BE2C (cell line): ENCODE data around the gene KIAA1217.

ENCODE experiments used
- DNase-seq: peaks from one replicate; pipeline ENCODE4 v3.0.0-alpha.2; 2020
- H3K27me3 ChIP-seq: fragments of 250-450 bp; sonication (Bioruptor Pico); 2 replicates; pipeline ENCODE4 v1.5.1; 2020; ENCODE audit warnings: mild to moderate bottlenecking
- H3K36me3 ChIP-seq: fragments of 250-450 bp; sonication (Bioruptor Pico); 2 replicates; pipeline ENCODE4 v1.5.1; 2020; ENCODE audit warnings: mild to moderate bottlenecking
- H3K4me1 ChIP-seq: fragments of 250-450 bp; sonication (Bioruptor Pico); 2 replicates; pipeline ENCODE4 v1.5.1; 2020
- H3K4me3 ChIP-seq: 2 replicates; pipeline ENCODE4 v1.5.1; 2011; ENCODE audit warnings: low read depth, low read length
- H3K9me3 ChIP-seq: fragments of 250-450 bp; sonication (Bioruptor Pico); 2 replicates; pipeline ENCODE4 v1.5.1; 2020
- CTCF ChIP-seq: IDR thresholded peaks from 2 replicates; pipeline ENCODE4 v1.5.1; 2012; ENCODE audit warnings: mild to moderate bottlenecking, low read depth, low read length

The KIAA1217 gene

DNA sequence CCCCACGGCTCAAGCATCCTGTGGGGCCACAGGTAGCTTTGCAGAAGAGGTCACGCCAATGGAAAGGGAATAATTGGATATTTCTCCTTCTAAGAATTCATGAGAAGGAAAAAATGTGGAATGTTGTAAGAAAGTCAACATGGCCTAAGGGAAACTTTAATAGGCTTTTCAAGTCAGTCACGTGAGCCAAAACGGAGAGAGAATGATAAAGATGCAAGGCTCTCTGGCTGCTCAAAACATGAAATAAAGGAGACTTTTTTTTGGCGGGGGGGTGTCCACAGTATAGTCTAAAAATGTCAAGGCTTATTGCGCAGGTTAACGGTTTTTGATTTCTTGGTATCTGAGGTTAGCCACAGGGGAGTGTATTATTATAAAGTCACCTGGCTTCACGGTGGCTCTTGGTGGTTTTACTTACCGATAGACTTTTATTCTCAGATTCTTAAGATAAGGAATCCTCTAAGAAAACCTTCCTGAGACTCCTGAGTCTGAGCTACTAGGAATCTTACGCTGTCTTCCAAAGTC, 366.6 kb downstream of the KIAA1217 start:
- Histone ChIP-seq H3K4me3 (no peak overlapping the region), H3K9me3 (no peaks in the 10 kb centered on the region), H3K27me3 (no peaks in the 10 kb centered on the region), H3K4me1 (no peaks in the 10 kb centered on the region), H3K36me3 (no peaks in the 10 kb centered on the region)
- no peak for DNase-seq
- TF ChIP-seq CTCF: no peak

GRCh38 chr10:24579448-24579847, 370.5 kb downstream of the KIAA1217 start:
- TF ChIP-seq CTCF: no peak
- H3K27me3 ChIP-seq: no peaks in the 10 kb centered on the region
- no peak for DNase-seq
- no peaks in the 10 kb centered on the region for H3K4me1 ChIP-seq
- H3K36me3 ChIP-seq: no peaks in the 10 kb centered on the region
- H3K4me3 ChIP-seq: no peak overlapping the region
- H3K9me3 ChIP-seq: no peaks in the 10 kb centered on the region

DNA sequence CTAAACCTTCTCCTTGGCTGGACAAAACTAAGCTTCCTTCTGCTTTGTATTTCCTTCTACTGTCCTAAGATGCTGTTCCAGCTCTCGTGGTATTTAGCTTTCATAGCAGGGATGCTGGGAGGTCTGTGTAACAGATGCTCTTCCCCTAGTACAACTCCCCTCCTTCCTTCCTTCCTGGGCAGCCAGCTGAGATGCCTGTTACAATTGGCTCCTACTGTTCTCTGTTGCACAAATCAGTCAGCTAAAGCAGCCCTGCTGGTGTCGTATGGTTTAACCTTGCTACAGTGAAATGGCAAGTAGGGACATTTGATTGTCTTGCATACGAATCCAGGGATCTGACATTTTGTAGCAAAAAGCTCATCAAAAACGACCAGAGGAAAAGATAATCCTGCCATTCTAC, 371.0 kb downstream of the KIAA1217 start:
- Histone ChIP-seq H3K27me3 (no peaks in the 10 kb centered on the region), H3K4me1 (no peaks in the 10 kb centered on the region), H3K9me3 (no peaks in the 10 kb centered on the region), H3K36me3 (no peaks in the 10 kb centered on the region), H3K4me3 (no peak overlapping the region)
- TF ChIP-seq CTCF: no peak
- no peak for DNase-seq

- H3K36me3 ChIP-seq: no peaks in the 10 kb centered on the region
- TF ChIP-seq CTCF: no peak
- no peaks in the 10 kb centered on the region for H3K4me1 ChIP-seq
- H3K4me3 ChIP-seq: no peak overlapping the region
- no peaks in the 10 kb centered on the region for H3K9me3 ChIP-seq
- H3K27me3 ChIP-seq: no peaks in the 10 kb centered on the region
- no peak for DNase-seq
Measured at GRCh38 chr10:24589265-24589664, 380.3 kb downstream of the KIAA1217 start.

DNA sequence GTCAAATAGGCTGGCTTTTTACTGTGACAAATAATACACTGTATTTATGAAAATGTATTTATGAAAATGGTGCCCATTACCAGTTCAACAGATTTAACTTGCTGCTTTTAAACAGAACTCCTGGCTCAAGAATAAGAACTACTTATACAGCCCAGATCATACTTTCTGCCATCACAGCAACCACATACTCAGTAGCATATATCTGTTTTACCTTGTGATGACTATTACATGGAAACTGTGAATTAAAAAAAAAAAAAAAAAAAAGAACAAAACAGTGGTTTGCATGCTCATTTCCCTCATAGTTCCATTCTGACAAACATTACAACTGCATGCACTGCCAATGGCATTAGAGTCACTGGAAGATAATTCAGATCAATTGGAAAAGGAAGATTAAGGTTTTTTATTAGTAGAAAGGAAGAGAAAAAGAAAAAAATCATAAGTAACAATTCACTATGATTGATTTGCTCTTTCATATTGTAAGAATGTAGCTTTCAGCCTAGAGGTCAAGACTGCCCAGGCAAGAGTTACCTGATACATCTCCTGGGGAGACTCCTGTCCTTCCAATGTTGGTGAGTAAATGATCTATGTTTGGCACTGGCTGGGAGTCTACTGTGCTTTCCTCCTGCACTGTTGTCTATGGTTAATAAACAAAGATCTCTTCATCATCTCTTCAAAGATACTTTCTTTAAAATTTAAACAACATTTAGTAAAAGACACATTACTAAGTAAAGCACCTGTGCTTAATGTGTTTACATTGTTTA, 381.9 kb downstream of the KIAA1217 start:
- Histone ChIP-seq H3K27me3 (no peaks in the 10 kb centered on the region), H3K4me3 (no peak overlapping the region), H3K4me1 (no peaks in the 10 kb centered on the region), H3K9me3 (no peaks in the 10 kb centered on the region), H3K36me3 (peaks cover 3% of the 10 kb centered on the region)
- DNase-seq: no peak
- no peak for TF ChIP-seq CTCF

- Histone ChIP-seq H3K4me3 (no peak overlapping the region), H3K9me3 (no peaks in the 10 kb centered on the region), H3K36me3 (peaks cover 18% of the 10 kb centered on the region), H3K4me1 (no peaks in the 10 kb centered on the region), H3K27me3 (no peaks in the 10 kb centered on the region)
- DNase-seq: no peak
- TF ChIP-seq CTCF: no peak
Measured at GRCh38 chr10:24596217-24596930, 387.4 kb downstream of the KIAA1217 start.
